GM19351 (cell line): ENCODE measurements around the gene C3orf20.
A peak's percentile ranks its signal among the peaks of the same experiment; 100 is the strongest.

Experiments used
- ATAC-seq: cut with Tn5 transposase; IDR thresholded peaks from one replicate; pipeline ENCODE4 v1.9.1; 2021; ENCODE audit warnings: mild to moderate bottlenecking, moderate library complexity; ENCODE audit not compliant: unreplicated experiment

C3orf20 gene

GRCh38 chr3:14698601-14699244 lies 23.8 kb downstream of the C3orf20 start:
- ATAC-seq = no peak

GRCh38 chr3:14699643-14700042 lies 24.7 kb downstream of the C3orf20 start:
- no peak for ATAC-seq

- ATAC-seq = no peak
These were observed 25.9 kb downstream of the C3orf20 start for GRCh38 chr3:14700891-14701290.

- no peak for ATAC-seq
These were observed 26.7 kb downstream of the C3orf20 start for GRCh38 chr3:14701676-14702075.

- ATAC-seq = no peak
These were observed 28.3 kb downstream of the C3orf20 start for GRCh38 chr3:14703128-14703750.

GRCh38 chr3:14703791-14704190 lies 28.9 kb downstream of the C3orf20 start:
- ATAC-seq = no peak

GRCh38 chr3:14706096-14706495 lies 31.2 kb downstream of the C3orf20 start:
- ATAC-seq = no peak

GRCh38 chr3:14716591-14716990 lies 41.6 kb downstream of the C3orf20 start:
- no peak for ATAC-seq

GRCh38 chr3:14717307-14717706 lies 42.4 kb downstream of the C3orf20 start:
- no peak for ATAC-seq

- ATAC-seq = peak; percentile 65
These were observed 43.6 kb downstream of the C3orf20 start for GRCh38 chr3:14718539-14718938.

GRCh38 chr3:14719006-14719405 lies 44.1 kb downstream of the C3orf20 start:
- ATAC-seq = peak; percentile 40

GRCh38 chr3:14721126-14721864 lies 46.4 kb downstream of the C3orf20 start:
- no peak for ATAC-seq

GRCh38 chr3:14725013-14725412 lies 50.1 kb downstream of the C3orf20 start:
- ATAC-seq = no peak

GRCh38 chr3:14725564-14726440 lies 50.9 kb downstream of the C3orf20 start:
- ATAC-seq = no peak

GRCh38 chr3:14726441-14726780 lies 51.5 kb downstream of the C3orf20 start:
- ATAC-seq = no peak

GRCh38 chr3:14728113-14728512 lies 53.2 kb downstream of the C3orf20 start:
- ATAC-seq = no peak

GRCh38 chr3:14730703-14731382 lies 55.9 kb downstream of the C3orf20 start:
- no peak for ATAC-seq

GRCh38 chr3:14740983-14741382 lies 66.0 kb downstream of the C3orf20 start:
- ATAC-seq = no peak

- no peak for ATAC-seq
These were observed 66.6 kb downstream of the C3orf20 start for GRCh38 chr3:14741510-14741909.

- no peak for ATAC-seq
These were observed 69.6 kb downstream of the C3orf20 start for GRCh38 chr3:14744556-14744955.

GRCh38 chr3:14750650-14751049 lies 75.7 kb downstream of the C3orf20 start:
- no peak for ATAC-seq
